OCI-LY3 (cell line): Measurements from ENCODE around the gene HNRNPL.

ENCODE experiments used
- CTCF ChIP-seq: fragments of 200-600, 300-600 bp; sonication (generic); IDR thresholded peaks from 2 replicates; pipeline ENCODE4 v1.5.1; 2014; ENCODE audit warnings: antibody characterized with exemption, low read length, low read depth
- EZH2phosphoT487 ChIP-seq: fragments of 200-600 bp; shearing (Covaris generic); IDR thresholded peaks from 2 replicates; pipeline ENCODE4 v1.6.1; 2018; ENCODE audit warnings: antibody characterized with exemption, mixed run types, low read depth

- TF ChIP-seq CTCF (no peak), EZH2phosphoT487 (no peak)
Observed at GRCh38 chr19:38836159-38836982, 13.4 kb downstream of the HNRNPL start.
